Hematopoietic multipotent progenitor cell treated with erythropoietin and hydrocortisone succinate and interleukin-3 and kit ligand, for 15 days (in vitro differentiated cells): ENCODE measurements around the gene DOCK11.
A peak's percentile ranks its signal among the peaks of the same experiment; 100 is the strongest.
"Not testable (repeated sequence)": the region's sequence is repeated elsewhere in the genome, so short reads cannot be mapped to it uniquely, and the experiment has no call there.

Source experiments
- DNase-seq: peaks from one replicate; pipeline ENCODE4 v3.0.0-alpha.2; 2015; ENCODE audit warnings: low spot score

The DOCK11 gene

DNA sequence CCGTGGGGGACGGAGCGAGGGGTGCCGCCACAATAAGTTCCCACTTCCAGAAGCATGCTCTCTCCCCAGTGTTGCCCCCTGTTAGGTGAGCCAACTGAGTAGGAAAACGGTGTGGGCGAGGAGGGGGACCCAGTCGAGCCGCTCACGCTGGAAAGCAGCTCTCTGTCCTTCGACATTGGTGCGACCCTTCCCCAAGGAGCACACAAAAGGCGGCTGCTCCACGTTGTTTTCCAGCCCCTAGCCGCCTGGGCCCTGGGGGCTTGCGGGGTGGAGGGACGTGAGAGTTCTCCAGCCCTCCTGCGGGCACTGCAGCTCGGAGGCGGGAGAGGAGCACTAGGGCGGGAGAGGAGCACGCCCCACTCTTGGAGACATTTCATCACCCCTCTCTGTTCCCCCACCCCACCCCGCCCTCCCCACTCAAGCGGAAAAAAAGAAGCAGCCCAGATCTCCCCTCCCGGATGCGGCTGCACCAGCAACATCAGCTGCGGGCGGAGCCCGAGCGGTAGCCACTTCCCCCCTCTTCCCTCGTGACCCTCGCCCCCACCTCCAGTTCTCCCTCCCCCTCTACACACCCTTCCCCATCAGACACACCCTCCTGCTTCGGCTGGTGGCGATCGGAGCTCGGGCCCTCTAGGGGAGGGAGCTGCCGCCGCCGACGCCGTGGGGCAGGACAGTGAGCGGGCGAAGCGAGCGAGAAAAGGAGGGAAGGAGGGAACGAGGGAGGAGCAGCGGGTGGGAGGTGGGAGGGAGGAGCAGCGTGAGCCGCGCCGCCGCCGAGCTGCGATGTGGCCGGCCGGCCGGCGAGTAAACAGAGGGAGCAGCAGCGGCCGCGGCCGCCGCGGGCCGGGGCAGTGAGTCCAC lies at the start of gene DOCK11:
DOCK11 (plus strand) TSS at position 755 of the 861 bp plus-strand sequence. CDS start 157 bp downstream, outside the sequence.
- peak; percentile 16 for DNase-seq

DNA sequence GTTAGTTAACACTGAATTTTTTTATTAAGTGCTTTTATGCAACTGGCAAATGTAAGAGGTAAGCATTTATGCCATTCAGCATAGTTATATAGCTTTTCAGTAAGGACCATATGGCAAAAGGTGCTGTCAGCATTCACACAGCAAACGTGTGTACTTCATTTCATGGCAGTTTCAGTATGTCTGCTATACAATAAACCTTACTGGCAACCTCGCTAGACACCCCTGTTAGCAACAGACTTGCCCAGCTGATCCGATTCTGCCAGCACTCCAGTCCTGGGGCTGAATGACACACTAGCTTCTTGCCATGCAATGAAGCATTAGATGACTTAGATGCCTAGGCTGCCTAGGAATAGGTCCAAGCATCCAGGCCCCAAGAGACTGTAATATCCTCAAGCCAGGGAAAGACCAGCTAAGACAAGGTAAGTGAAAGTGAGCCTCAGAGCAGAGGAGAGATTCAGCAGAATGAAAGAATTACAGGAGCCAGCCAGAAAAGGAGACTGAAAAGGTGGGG lies 47.3 kb upstream of the DOCK11 start:
- no peak for DNase-seq

DNA sequence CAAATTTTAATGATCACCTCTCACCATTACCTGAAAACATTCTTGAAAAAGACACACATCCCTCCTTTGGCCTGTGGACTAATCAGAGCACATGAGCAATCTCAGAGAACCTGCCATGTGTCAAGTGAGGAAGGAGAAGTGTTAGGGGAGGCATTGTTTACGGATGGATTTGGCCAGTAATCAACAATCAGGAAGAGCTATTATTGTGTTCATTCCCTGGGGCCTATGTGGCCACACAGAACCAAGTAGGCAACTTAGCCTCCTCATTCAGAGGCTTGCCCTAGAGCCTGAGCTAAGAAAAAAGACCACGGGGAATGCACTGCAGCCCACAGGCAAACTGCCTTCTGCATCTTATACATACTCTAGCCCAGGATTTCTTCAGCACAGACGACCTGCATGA lies 40.6 kb upstream of the DOCK11 start:
- no peak for DNase-seq

DNA sequence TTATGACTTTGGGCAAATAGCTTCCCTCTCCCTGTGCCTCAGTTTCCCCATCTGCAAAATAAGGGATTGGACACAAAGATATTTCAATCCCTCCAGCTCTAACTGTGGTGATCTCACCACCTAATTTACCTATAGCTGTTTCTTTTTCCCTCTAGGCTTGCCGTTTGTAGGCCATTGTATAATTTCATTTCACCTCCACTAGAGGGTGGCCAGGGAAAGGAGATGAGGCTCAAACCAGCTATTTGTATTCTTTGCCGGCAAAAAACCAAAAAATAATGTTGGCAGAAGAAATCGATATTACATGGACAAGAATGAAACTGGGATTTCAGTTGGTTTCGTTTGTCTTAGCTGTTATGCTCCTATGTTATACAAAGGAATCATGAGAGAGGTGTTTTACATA lies 36.1 kb upstream of the DOCK11 start:
- DNase-seq: peak; percentile 10

DNA sequence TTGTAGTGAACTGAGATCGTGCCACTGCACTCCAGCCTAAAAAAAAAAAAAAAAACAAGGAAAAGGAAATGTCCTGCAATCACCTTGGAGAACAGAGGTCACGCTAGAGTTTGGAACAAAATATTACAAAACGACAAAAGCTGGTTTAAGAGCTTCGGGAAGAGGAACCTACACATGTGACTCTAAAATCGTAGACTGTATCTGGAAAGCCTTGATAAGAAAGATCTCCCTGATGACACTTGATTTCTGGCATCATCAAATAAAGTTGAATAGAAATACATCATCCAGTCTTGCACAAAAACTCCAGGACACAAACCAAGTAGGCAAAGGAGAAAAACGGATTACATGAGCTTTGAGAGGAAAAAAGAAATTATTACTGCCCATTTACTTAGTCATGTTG lies 31.1 kb upstream of the DOCK11 start:
- no peak for DNase-seq

DNA sequence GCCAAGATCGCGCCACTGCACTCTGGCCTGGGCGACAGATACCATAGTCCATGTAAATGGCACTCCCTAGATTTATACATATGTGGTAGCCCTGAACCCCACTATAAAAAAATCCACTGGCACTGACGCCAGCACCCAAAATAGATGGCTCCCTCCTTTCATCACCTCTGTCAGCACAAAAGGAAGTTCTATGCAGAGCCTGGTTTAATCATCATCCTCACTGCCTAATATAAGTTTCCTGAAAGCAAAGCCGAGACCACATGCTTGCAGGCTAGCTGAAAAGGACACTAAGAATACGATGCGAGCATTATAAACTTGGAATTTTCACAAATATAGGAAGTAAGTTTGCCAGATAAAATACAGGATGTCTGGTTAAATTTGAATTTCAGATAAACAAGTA lies 27.5 kb upstream of the DOCK11 start:
- DNase-seq: no peak

DNA sequence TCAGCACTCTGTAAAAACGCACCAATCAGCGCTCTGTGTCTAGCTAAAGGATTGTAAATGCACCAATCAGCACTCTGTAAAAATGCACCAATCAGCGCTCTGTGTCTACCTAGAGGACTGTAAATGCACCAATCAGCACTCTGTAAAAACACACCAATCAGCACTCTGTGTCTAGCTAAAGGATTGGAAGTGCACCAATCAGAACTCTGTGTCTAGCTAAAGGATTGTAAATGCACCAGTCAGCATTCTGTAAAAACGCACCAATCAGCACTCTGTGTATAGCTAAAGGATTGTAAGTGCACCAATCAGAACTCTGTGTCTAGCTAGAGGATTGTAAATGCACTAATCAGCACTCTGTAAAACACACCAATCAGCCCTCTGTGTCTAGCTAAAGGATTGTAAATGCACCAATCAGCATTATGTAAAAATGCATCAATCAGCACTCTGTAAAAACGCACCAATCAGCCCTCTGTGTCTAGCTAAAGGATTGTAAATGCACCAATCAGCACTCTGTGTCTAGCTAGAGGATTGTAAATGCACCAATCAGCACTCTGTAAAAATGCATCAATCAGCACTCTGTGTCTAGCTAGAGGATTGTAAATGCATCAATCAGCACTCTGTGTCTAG lies 24.8 kb upstream of the DOCK11 start:
- not testable (repeated sequence) for DNase-seq

DNA sequence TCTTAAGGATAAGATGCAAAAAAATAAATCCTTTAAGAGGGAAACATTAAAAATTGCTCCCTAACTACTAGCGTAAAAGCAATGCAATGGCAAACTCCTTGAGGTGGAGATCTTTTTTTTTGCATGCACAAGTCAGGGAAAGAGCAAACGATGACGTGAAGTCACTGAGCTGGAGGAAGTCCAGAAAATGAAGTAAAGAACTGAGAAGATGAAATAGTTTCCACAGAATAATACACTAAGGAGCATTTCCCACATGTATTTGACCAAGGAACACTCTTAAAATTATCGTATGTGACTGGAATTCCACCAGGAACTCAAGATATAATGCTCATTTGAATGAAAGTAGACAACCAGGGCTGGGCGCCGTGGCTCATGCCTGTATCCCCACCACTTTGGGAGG lies 21.0 kb upstream of the DOCK11 start:
- DNase-seq: no peak

DNA sequence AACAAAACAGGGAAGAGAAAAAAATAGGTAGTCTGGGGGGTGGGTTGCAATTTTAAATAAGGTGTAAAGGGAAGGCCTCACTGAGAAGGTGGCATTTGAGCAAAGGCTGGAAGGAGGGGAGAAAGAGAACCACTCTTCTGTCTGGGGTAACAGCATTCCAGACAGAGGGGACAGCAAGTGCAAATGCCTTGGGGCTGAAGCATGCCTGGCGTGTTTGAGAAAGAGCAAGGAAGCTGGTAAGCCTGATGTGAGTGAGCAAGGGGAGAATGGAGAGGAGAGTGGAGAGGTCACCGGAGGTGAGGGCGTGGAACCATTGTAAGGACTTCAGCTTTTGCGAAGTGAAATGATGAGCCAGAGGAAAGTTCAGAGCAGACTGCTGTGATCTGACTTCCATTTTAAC lies 19.7 kb upstream of the DOCK11 start:
- no peak for DNase-seq

DNA sequence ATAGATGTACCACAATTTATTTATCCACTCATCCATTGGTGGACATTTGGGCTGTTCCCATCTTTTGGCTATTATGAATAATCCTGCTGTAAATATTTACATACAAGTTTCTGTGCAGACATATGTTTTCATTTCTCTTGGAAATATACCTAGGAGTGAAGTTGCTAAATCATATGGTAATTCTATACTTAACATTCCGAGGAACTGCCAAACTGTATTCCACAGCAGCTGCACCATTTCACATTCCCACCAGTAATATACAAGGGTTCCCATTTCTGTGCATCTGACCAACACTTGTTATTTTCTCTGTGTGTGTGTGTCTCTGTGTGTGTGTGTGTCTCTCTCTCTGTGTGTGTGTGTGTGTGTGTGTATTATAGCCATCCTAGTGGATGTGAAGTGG lies 15.4 kb upstream of the DOCK11 start:
- DNase-seq: no peak

DNA sequence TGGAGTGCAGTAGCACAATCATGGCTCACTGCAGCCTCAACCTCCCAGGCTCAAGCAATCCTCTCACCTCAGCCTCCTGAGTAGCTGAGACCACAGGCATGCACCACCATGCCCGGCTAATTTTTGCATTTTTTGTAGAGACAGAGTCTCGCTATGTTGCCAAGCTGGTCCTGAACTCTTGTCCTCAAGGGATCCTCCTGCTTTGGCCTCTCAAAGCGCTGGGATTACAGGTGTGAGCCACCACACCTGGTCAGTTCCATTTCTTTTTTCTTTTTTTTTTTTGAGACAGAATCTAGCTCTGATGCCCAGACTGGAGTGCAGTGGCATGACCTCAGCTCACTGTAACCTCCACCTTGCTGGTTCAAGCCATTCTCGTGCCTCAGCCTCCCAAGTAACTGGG lies 13.2 kb upstream of the DOCK11 start:
- DNase-seq: not testable (repeated sequence)

DNA sequence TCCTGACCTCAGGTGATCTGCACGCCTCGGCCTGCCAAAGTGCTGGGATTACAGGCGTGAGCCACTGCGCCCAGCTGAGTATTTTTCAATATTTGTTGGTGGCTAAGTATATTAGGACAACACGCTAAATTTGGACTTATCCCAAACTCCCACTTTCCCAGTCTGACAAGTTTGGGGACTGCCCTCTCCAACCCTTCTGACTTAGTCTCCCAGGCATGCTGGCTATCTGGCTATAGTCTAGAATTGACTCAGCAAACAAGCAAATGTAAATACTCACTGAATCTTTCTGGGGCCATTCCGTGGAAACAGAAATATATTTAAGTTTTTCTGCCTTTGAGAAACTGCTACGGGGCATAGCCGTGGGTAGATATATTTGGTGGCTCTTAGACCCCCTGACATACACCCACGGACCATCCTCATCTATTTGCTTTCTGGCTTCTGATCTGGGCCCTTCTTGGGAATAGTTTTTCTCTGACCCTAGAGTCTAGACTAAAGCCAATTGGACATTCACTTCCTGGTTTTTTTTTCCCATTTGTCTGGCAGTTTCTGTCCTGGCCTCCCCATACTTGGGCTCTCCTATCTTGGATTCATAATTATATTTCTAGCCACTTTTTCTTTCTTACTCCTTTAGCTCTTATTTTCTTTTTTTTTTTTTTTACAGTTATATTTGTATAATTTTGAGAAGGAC lies 11.3 kb upstream of the DOCK11 start:
- DNase-seq: no peak

DNA sequence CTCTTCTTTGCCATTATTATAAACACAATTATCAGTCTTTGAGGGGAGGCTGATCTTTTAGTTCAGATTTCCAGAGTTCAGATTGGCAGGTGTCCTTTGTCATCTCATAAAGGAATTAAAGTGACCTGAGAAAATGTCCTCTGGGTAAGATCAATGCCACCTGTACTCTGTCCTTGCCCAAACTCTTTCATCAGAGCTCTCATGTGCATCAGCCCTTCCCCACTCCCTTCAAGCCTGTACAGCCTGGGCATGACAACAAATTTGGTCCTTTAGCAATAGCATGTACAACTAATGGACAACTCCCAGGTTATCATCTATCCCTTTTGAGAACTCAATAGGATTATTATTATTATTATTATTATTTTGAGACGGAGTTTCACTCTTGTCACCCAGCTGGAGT lies 8.9 kb upstream of the DOCK11 start:
- not testable (repeated sequence) for DNase-seq

DNA sequence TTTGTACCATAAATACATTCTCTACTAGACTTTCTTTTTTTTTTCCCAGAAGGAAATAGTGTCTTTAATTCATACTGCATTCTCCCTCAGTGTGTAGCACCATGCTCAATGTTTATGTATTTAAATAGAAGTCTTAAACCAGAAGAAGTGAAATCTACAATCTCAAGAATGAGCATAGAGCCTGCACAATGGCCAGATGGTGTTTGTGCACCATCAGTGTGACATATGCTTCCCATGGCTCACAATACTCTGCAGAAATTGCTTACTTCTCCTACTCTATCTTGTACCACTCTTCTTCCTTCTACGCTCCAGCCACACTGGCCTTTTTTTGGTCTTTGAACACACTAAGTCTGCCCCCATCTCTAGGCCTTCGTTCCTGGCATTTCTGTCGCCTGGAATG lies 2.6 kb upstream of the DOCK11 start:
- DNase-seq: no peak

DNA sequence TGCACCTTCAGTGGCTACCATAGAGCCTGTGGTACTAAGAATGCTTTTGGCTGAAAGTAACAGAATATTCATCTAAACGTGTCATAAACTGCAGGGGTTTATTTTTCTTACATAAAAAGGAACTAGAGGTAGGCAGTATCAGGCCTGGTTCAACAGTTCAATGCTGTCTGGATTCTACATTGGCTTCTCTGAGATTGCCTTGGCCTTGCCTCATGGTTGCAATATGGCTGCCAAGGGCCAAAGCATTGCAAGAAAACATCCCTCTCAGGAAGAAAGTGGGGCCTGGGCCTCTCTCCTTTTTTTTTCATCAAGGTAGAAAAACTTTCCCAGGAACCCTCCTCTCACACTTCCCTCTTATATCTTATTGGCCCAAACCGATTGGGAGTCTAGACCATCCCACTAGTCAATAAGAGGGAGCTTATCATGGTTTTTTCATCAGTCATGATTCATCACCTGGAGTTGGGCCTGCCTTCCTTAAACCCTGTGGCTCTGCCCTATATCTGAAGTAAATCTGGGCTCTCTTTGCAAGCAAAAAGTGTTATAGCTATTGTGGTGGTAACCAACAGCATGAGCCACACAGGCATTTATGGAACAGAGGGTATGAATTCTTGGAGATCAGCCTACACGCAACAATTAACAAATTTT lies 1.8 kb upstream of the DOCK11 start:
- no peak for DNase-seq

DNA sequence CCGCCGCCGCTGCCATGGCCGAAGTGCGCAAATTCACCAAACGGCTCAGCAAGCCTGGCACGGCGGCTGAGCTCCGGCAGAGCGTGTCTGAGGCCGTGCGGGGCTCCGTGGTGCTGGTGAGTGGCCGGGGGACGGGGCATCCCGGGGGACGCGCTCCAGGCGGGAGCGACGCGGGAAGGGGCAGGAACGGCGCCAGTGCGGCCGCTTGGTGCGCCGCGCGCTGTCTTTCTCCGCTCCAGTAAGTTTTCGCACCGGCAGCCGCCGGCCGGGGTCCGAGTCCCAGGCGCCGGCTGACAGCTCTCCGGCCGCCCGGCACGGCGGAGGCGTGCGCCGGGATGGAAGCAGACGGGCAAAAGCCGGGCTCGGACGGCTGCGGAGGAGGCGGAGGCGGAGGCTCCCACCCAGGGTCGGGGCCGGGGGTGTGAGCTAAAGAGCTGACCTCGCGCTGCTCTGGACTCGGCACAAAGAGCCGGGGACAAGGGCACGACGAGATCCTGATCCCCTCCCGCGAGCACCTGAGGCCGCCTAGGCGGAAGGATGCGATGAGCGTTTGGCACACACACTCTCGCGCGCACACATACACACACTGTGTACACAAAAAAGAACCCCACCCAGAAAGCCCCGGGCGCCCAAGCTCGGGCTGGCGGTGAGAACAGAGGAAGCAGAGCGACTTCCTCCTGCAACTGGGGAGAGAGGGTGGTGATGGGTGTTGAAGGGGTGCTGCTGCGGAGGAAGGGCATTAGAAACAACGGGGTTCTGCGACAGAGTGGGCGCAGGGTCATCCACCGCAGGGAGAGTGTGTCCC lies 545 bp downstream of the DOCK11 start:
- DNase-seq: no peak

DNA sequence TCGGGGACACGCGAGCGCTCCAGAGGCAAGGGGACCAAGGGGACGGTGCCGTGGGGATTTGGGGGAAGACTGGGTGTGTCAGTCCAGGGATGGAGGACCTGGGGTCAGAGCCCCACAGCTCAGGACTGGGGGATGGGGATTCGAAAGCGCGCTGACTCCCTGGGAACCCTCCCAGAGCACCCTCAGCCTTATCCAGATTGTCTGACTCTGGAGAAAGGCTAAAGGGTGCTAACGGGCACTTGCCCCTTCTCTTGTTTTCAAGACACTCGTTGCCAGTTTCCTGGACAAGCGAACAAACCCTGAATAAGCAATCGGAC lies 1.1 kb downstream of the DOCK11 start:
- DNase-seq: no peak

DNA sequence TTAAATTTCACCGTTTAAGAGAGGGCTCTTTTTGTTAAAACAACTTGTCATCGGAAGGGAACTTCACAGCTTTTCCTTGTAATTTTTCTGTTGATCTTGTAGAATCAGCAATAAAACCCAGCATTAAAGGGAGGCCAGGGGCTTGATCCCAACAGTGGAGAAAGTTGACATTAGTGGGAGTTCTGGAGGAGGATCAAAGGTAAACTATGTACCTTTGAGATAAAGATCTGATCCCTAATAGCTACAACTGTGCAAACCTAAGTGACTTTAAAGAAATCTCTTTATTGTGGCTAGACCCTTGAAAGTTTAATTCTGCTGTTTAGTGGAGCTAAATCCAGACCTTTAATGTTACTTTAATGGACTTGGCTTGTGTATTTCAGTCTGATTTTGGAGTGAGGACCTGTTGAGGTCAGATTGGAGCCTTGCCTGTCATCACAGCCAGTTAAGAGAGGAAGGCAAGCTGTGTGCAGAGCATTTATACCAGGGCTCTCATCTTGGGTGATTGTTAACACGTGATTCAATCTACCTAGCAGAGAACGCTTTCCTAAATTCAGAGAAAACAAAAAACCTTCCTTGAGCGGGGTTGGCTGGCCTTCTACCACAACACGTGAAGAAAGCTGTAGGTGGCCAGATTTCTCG lies 1.7 kb downstream of the DOCK11 start:
- no peak for DNase-seq

DNA sequence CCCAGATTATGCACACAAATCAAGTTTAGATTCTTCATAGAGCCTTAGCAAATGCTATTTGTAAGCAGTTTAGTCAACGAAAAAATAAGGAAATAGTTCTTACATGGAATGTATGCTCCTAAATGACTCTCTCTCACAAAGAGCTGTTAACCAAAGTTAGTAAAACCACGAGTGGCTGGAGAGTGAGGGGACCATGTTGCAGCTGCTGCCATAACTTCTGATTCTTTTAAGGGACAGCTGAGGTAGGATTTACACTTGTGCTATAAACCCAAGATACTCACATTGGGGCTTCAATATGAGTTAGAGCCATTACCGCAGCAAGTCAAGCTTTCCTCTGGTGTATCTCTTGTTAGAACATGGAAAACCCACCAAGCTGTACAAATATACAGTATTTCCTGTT lies 2.7 kb downstream of the DOCK11 start:
- no peak for DNase-seq

DNA sequence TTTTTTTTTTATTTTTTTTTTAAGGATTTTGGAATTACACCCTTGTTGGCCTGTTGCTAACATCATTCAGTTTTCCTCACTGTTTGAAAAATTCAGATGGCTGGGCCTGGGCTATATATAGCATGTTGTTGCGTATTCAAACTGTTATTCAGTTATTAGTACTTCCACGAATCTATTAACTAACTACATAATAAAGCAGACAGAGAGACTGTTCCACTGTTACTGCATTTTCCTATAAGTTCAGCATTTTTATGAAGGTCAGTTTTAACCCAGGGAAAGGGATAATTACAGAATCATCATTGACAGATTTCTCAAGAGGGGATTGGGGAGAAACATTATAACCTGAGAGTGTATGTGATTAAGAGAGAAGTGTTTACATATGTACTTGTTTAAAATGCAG lies 3.1 kb downstream of the DOCK11 start:
- DNase-seq: no peak

DNA sequence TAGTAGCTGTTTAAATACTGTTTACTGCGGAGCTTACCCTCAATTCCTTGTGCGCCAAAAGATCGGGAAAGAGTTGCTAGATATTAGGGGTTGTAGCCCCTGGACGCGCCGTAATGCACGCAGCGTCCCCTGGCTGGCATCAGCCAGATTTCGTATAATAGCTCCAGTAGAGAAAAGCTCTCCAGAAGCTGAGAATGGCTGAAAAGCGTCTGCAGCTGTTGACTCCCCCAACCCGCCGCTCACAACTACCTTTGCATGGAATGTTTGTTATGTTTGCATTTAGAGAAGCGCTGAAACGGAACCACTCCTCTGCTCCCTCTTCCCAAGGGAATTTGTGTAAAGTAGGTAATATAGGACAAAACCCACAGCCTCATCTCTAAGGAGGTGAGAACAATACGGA lies 3.7 kb downstream of the DOCK11 start:
- no peak for DNase-seq
